CD14-positive monocyte (primary cell): ENCODE measurements around the gene FXYD6. TPM values are rescaled to one million over a fixed set of nuclear protein-coding genes. Genes with fewer than 3 reads are reported as not detected.
A peak's percentile ranks its signal among the peaks of the same experiment; 100 is the strongest.

Experiments used
- DNase-seq, 3 donors: peaks; one replicate each; pipeline ENCODE4 v3.0.0-alpha.2; 2011 to 2022
- H2AFZ ChIP-seq: 2 replicates; pipeline ENCODE4 v1.6.0; 2012; ENCODE audit warnings: mild to moderate bottlenecking, low read depth, low read length, inconsistent platforms; ENCODE audit not compliant: insufficient read depth, poor library complexity, severe bottlenecking
- H3K27ac ChIP-seq, 2 donors: 1 replicate in 1 of 2; 2 replicates in 1 of 2; pipeline ENCODE4 v1.5.1; 2012 to 2013; ENCODE audit warnings: low read length in 2 of 2, control low read depth in 1 of 2, inconsistent platforms in 1 of 2, low read depth in 1 of 2, mild to moderate bottlenecking in 1 of 2
- H3K27me3 ChIP-seq, 2 donors: one replicate each; pipeline versions ENCODE4 v1.6.0 to v1.6.1; 2011 to 2013; ENCODE audit warnings: low read length in 2 of 2; ENCODE audit not compliant: control insufficient read depth in 2 of 2, insufficient read depth in 2 of 2
- H3K36me3 ChIP-seq, 2 donors: replicated peaks in 1 of 2; 1 replicate in 1 of 2; 2 replicates in 1 of 2; pipeline versions ENCODE4 v1.5.1 to v1.6.1; 2012 to 2013; ENCODE audit warnings: low read length in 2 of 2, control low read depth in 1 of 2, inconsistent platforms in 1 of 2, mild to moderate bottlenecking in 1 of 2; ENCODE audit not compliant: insufficient read depth in 2 of 2, control insufficient read depth in 1 of 2
- H3K4me1 ChIP-seq, 2 donors: 1 replicate in 1 of 2; 2 replicates in 1 of 2; pipeline versions ENCODE4 v1.5.1 to v1.6.1; 2012 to 2013; ENCODE audit warnings: low read length in 2 of 2, control low read depth in 1 of 2, inconsistent platforms in 1 of 2, mild to moderate bottlenecking in 1 of 2, moderate library complexity in 1 of 2; ENCODE audit not compliant: insufficient read depth in 2 of 2, control insufficient read depth in 1 of 2
- H3K4me2 ChIP-seq: replicated peaks from 2 replicates; pipeline ENCODE3; 2012; ENCODE audit warnings: low read length, moderate library complexity, mild to moderate bottlenecking; ENCODE audit not compliant: poor library complexity, severe bottlenecking; ENCODE audit errors: extremely low read depth
- H3K4me3 ChIP-seq, 3 experiments: fragments of 200-600 bp in 1 of 3; sonication (generic) in 1 of 3; replicated peaks in 1 of 3; 1 replicate in 2 of 3; 2 replicates in 1 of 3; pipeline ENCODE4 v1.5.1; 2011 to 2013; ENCODE audit warnings: low read length in 3 of 3, mild to moderate bottlenecking in 3 of 3, control low read depth in 2 of 3, low read depth in 2 of 3, inconsistent platforms in 1 of 3, moderate library complexity in 1 of 3
- H3K79me2 ChIP-seq: 2 replicates; pipeline ENCODE4 v1.6.0; 2012; ENCODE audit warnings: mild to moderate bottlenecking, control low read depth, inconsistent platforms, low read length, moderate library complexity; ENCODE audit not compliant: insufficient read depth
- H3K9ac ChIP-seq: 2 replicates; pipeline ENCODE4 v1.6.0; 2017; ENCODE audit warnings: low read length, mild to moderate bottlenecking; ENCODE audit not compliant: insufficient read depth, poor library complexity, severe bottlenecking
- H3K9me3 ChIP-seq, 2 donors: replicated peaks in 1 of 2; 1 replicate in 1 of 2; 2 replicates in 1 of 2; pipeline versions ENCODE4 v1.5.1 to v1.6.1; 2012 to 2013; ENCODE audit warnings: low read length in 2 of 2, control low read depth in 1 of 2; ENCODE audit not compliant: control insufficient read depth in 1 of 2, insufficient read depth in 1 of 2
- H4K20me1 ChIP-seq: 2 replicates; pipeline ENCODE4 v1.6.0; 2012; ENCODE audit warnings: mild to moderate bottlenecking, low read length, control low read depth, moderate library complexity; ENCODE audit not compliant: insufficient read depth
- H3K27ac Mint-ChIP-seq, 7 donors: one replicate each; pipeline ENCODE4 v1.8.0; 2020; ENCODE audit warnings: mild to moderate bottlenecking in 7 of 7, mixed read lengths in 7 of 7, moderate library complexity in 6 of 7, inconsistent platforms in 2 of 7
- H3K27me3 Mint-ChIP-seq, 3 donors: one replicate each; pipeline ENCODE4 v1.8.0; 2021 to 2022; ENCODE audit warnings: low read depth in 3 of 3, mild to moderate bottlenecking in 3 of 3, mixed read lengths in 3 of 3, moderate library complexity in 3 of 3, inconsistent platforms in 1 of 3
- H3K36me3 Mint-ChIP-seq, 2 donors: one replicate each; pipeline ENCODE4 v1.8.0; 2020; ENCODE audit warnings: mixed read lengths in 2 of 2, inconsistent platforms in 1 of 2, mild to moderate bottlenecking in 1 of 2
- H3K4me1 Mint-ChIP-seq: one replicate; pipeline ENCODE4 v1.8.0; 2020; ENCODE audit warnings: mild to moderate bottlenecking, mixed read lengths
- H3K4me3 Mint-ChIP-seq, 2 donors: one replicate each; pipeline ENCODE4 v1.8.0; 2020; ENCODE audit warnings: mild to moderate bottlenecking in 2 of 2, mixed read lengths in 2 of 2, moderate library complexity in 1 of 2
- H3K9me3 Mint-ChIP-seq, 7 donors: one replicate each; pipeline ENCODE4 v1.8.0; 2020 to 2022; ENCODE audit warnings: mixed read lengths in 7 of 7, mild to moderate bottlenecking in 6 of 7, moderate library complexity in 6 of 7, inconsistent platforms in 2 of 7
- CTCF ChIP-seq: fragments of 200-600 bp; IDR thresholded peaks from one replicate; pipeline ENCODE4 v1.8.0; 2022; ENCODE audit warnings: antibody characterized with exemption, mild to moderate bottlenecking
- WGBS: methylation state at CpG from one replicate; pipeline ENCODE4 v1.1.5; 2013; ENCODE audit warnings: missing lambda C conversion rate; ENCODE audit not compliant: insufficient coverage; 5-methylcytosine and 5-hydroxymethylcytosine counted together
- intact Hi-C, 2 donors: fragments of 100-400 bp; cut with micrococcal nuclease; formaldehyde crosslinking; loops; one replicate each; pipeline versions ENCODE4 v1.15.0 to v1.15.1; 2023
- polyA plus RNA-seq, 3 donors: library from polyadenylated mRNA; depleted of rRNA in 1 of 3; unstranded in 2 of 3; stranded (reverse) in 1 of 3; fragments of 300-500 nt in 2 of 3; fragments of >200 nt in 1 of 3; fragmentation: Illumina TruSeq in 2 of 3; gene quantifications; 1 replicate in 2 of 3; 2 replicates in 1 of 3; pipeline ENCODE4 v1.2.3, GENCODE V29; 2012 to 2021

The FXYD6 gene
- polyA plus RNA-seq, 3 donors = 36.4 to 52.1 (median 44.1) TPM

- no peak for TF ChIP-seq CTCF
- no peak overlapping the region for H3K9ac ChIP-seq
- no peak overlapping the region for H3K4me3 ChIP-seq
- Mint-ChIP-seq H3K9me3 (no peaks in the 10 kb centered on the region), H3K4me3 (no peak overlapping the region), H3K36me3 (peaks cover 0 to 1% of the 10 kb centered on the region in 2 donors), H3K27ac (peak overlapping the region in 1 of 7 donors; percentile 39), H3K27me3 (peaks cover 2 to 7% (median 5%) of the 10 kb centered on the region in 3 donors), H3K4me1 (peaks cover 22% of the 10 kb centered on the region)
- H3K4me2 ChIP-seq = no peak overlapping the region
- no peak overlapping the region for H2AFZ ChIP-seq
- intact Hi-C loops = no loop called here
- DNase-seq = no peak
- WGBS = 100% methylated on average over 3 of the region's 3 CpGs
- H3K27ac ChIP-seq = no peak overlapping the region
- H3K27me3 ChIP-seq = no peaks in the 10 kb centered on the region
- H3K36me3 ChIP-seq = no peaks in the 10 kb centered on the region
- H3K79me2 ChIP-seq = no peaks in the 10 kb centered on the region
- no peaks in the 10 kb centered on the region for H4K20me1 ChIP-seq
- H3K4me1 ChIP-seq = peaks cover 6 to 16% of the 10 kb centered on the region in 2 donors
- no peaks in the 10 kb centered on the region for H3K9me3 ChIP-seq
Measured at GRCh38 chr11:117911694-117912093, 35.2 kb upstream of the FXYD6 start.

- Mint-ChIP-seq H3K9me3 (no peaks in the 10 kb centered on the region), H3K27me3 (peaks cover 2 to 7% (median 5%) of the 10 kb centered on the region in 3 donors), H3K27ac (no peak overlapping the region), H3K4me1 (peaks cover 22% of the 10 kb centered on the region), H3K36me3 (peaks cover 0 to 1% of the 10 kb centered on the region in 2 donors), H3K4me3 (no peak overlapping the region)
- Histone ChIP-seq H3K4me3 (no peak overlapping the region), H3K4me2 (no peak overlapping the region), H3K4me1 (peaks cover 6 to 16% of the 10 kb centered on the region in 2 donors), H2AFZ (no peak overlapping the region), H3K27ac (no peak overlapping the region), H3K79me2 (no peaks in the 10 kb centered on the region), H3K36me3 (no peaks in the 10 kb centered on the region), H3K9ac (no peak overlapping the region), H4K20me1 (no peaks in the 10 kb centered on the region), H3K9me3 (no peaks in the 10 kb centered on the region), H3K27me3 (no peaks in the 10 kb centered on the region)
- 82% methylated on average over 9 of the region's 12 CpGs for WGBS
- no peak for DNase-seq
- TF ChIP-seq CTCF = no peak
- intact Hi-C loops = no loop called here
Measured at GRCh38 chr11:117910941-117911655, 34.6 kb upstream of the FXYD6 start.
